ENCODE results near the gene KIF7.

DNA sequence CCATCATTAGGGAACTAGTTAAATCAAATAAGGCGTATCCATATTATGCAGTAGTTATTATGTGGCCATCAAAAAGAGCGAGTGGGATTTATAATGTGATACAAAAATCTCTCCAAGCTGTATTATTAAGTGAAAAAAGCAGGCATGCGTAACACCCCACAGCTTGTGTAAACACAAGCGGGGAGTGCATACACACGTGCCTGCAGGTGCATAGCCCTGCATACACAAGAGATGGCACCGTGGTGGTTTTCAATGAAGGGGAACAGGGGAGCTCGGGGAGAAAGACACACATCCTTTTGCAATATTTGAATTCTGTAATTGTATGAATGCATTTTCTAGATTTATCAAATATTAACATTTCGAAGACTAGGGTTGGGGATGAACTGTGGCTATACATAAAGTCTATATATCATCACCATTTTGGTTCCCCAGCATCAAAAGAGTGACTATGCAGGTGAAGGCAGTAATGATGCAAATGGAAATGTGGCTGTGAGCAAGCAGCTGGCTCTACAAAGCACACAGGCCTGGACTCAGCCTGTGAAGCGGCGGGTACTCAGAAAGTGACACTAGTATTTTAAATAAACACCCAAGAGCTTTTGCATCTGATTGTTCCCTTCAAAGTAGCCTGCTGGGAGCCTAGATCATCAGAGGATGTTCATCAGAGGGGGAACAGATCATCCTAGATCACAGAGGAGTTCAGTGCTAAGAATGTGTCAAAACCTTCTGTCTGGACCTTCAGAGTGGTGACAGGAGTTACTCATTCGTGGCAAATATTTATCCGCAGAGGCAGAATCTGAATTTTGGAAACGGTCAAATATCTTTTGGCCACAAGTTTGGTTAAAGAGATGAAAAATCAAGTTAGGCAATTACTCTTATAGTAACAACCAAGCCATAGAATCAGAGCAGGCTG, 9.4 kb upstream of the KIF7 start:
- TF ChIP-seq, protein P1, sequence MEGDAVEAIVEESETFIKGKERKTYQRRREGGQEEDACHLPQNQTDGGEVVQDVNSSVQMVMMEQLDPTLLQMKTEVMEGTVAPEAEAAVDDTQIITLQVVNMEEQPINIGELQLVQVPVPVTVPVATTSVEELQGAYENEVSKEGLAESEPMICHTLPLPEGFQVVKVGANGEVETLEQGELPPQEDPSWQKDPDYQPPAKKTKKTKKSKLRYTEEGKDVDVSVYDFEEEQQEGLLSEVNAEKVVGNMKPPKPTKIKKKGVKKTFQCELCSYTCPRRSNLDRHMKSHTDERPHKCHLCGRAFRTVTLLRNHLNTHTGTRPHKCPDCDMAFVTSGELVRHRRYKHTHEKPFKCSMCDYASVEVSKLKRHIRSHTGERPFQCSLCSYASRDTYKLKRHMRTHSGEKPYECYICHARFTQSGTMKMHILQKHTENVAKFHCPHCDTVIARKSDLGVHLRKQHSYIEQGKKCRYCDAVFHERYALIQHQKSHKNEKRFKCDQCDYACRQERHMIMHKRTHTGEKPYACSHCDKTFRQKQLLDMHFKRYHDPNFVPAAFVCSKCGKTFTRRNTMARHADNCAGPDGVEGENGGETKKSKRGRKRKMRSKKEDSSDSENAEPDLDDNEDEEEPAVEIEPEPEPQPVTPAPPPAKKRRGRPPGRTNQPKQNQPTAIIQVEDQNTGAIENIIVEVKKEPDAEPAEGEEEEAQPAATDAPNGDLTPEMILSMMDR (conservative IDR thresholded peaks at IDR 0.05; ENCODE audit: low read depth in 2 of 2), result no peak
- TF ChIP-seq EZH2 (IDR thresholded peaks at IDR 0.05; ENCODE audit: low read depth, unreplicated experiment) (no peak), POLR2AphosphoS5 (IDR thresholded peaks at IDR 0.05; ENCODE audit: low read depth) (no peak), EZH2phosphoT487 (IDR thresholded peaks at IDR 0.05; ENCODE audit: unreplicated experiment) (no peak), JUNB (IDR thresholded peaks at IDR 0.05; ENCODE audit: unreplicated experiment) (no peak), CREB1 (CRISPR knock-in tag; IDR thresholded peaks at IDR 0.05; ENCODE audit: low read depth) (no peak), NANOG (IDR thresholded peaks at IDR 0.05; ENCODE audit: borderline replicate concordance) (no peak), STAT1 (IDR thresholded peaks at IDR 0.05; ENCODE audit: unreplicated experiment) (no peak)
- TF ChIP-seq, protein P2, sequence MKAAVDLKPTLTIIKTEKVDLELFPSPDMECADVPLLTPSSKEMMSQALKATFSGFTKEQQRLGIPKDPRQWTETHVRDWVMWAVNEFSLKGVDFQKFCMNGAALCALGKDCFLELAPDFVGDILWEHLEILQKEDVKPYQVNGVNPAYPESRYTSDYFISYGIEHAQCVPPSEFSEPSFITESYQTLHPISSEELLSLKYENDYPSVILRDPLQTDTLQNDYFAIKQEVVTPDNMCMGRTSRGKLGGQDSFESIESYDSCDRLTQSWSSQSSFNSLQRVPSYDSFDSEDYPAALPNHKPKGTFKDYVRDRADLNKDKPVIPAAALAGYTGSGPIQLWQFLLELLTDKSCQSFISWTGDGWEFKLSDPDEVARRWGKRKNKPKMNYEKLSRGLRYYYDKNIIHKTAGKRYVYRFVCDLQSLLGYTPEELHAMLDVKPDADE (IDR thresholded peaks at IDR 0.05), result no peak
- TF ChIP-seq, protein P3, sequence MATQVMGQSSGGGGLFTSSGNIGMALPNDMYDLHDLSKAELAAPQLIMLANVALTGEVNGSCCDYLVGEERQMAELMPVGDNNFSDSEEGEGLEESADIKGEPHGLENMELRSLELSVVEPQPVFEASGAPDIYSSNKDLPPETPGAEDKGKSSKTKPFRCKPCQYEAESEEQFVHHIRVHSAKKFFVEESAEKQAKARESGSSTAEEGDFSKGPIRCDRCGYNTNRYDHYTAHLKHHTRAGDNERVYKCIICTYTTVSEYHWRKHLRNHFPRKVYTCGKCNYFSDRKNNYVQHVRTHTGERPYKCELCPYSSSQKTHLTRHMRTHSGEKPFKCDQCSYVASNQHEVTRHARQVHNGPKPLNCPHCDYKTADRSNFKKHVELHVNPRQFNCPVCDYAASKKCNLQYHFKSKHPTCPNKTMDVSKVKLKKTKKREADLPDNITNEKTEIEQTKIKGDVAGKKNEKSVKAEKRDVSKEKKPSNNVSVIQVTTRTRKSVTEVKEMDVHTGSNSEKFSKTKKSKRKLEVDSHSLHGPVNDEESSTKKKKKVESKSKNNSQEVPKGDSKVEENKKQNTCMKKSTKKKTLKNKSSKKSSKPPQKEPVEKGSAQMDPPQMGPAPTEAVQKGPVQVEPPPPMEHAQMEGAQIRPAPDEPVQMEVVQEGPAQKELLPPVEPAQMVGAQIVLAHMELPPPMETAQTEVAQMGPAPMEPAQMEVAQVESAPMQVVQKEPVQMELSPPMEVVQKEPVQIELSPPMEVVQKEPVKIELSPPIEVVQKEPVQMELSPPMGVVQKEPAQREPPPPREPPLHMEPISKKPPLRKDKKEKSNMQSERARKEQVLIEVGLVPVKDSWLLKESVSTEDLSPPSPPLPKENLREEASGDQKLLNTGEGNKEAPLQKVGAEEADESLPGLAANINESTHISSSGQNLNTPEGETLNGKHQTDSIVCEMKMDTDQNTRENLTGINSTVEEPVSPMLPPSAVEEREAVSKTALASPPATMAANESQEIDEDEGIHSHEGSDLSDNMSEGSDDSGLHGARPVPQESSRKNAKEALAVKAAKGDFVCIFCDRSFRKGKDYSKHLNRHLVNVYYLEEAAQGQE (IDR thresholded peaks at IDR 0.05; ENCODE audit: unreplicated experiment), result no peak

All from GM23338 (cell line).